GM18519 (cell line): ENCODE results near the gene ALDH1L1.
"Not testable (repeated sequence)": the region's sequence is repeated elsewhere in the genome, so short reads cannot be mapped to it uniquely, and the experiment has no call there.

Experiments used
- ATAC-seq: cut with Tn5 transposase; IDR thresholded peaks from one replicate; pipeline ENCODE4 v1.9.1; 2021; ENCODE audit warnings: mild to moderate bottlenecking, moderate library complexity; ENCODE audit not compliant: unreplicated experiment, low FRiP score

ALDH1L1 gene

DNA sequence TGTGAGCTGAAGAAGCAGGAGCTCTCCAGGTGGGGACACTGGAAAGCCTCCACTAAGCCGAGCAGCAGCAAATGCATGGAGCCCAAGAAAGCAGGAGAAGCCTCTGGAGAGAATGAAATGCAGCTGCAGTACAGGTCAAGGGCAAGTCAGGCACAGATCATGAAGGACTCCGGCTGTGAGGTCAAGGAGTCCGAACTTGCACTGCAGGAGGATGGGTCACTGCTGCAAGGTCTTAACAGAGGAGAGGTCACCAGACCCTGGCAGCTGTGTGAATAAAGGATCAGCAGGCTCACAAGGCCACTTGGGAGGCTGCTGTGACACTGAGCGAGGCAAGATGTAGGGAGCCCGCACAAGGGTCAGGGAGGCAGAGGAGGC is 71.7 kb downstream of the ALDH1L1 start:
- no peak for ATAC-seq

DNA sequence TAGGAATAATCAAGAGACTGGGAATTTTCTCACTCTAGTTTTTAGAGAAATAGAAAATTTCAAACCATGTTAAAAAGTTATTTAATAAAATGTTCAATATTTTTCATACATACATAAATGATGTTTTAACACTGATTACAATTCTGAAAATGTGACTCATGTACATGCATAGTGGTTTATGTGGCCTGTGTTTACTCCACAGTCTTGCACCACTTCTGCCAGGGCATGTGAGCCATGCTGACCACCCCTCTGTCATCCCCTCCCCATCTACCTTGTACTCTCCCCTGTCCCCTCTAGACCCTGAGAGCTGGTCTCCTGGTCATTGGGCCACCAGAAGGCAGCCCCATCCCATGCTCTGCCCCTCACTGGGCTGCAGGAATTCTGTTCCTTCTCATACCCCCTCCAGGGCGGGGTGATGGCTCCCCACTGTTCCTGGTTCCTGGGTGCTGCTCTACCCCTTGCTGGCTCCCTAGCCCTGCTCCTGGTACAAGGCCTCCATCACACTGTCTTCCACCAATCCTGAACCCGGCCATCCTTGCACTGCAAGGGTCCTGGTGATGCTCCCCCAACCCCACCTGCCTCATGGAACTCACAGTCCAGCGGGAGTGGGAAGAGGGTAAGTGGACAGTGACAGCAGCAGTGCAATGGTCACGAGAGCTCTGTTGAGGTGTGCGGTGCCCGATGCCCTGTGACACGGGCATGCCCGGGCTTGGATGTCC is 72.3 kb downstream of the ALDH1L1 start:
- no peak for ATAC-seq

DNA sequence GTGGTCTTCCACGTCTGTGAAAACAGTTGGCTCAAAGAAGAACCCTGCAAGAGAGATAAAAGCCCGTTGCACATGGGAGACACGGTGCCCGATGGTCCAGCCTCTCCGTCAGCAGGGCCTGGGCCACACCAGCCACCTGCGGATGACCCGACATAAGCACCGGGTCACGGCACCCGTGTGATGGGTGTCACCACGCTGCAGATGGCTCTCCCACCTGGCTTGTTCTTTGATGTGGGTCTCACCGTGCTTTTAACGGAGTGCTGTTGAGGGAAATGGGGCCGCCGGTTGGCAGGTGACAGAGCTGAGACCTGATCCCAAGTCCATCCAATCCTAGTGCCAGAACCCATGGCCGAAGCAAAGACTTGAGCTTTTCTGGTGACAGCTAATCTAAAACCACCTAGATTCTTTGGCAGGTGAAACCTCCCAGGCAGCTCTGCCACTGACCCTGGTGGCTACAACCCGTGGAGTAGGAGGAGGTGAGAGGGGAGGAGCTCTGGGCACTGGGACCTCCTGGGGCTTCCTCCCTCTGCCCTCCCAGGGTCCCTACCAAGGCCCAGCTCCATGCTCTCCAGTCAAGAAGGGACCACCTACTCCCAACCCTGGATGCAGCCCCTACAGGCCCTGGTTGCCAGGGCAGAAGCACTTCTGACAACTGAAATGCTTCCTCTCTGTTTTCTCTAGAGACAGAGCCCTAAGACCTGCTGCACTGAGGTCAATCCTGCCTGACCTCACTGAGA is 73.0 kb downstream of the ALDH1L1 start:
- ATAC-seq: no peak

DNA sequence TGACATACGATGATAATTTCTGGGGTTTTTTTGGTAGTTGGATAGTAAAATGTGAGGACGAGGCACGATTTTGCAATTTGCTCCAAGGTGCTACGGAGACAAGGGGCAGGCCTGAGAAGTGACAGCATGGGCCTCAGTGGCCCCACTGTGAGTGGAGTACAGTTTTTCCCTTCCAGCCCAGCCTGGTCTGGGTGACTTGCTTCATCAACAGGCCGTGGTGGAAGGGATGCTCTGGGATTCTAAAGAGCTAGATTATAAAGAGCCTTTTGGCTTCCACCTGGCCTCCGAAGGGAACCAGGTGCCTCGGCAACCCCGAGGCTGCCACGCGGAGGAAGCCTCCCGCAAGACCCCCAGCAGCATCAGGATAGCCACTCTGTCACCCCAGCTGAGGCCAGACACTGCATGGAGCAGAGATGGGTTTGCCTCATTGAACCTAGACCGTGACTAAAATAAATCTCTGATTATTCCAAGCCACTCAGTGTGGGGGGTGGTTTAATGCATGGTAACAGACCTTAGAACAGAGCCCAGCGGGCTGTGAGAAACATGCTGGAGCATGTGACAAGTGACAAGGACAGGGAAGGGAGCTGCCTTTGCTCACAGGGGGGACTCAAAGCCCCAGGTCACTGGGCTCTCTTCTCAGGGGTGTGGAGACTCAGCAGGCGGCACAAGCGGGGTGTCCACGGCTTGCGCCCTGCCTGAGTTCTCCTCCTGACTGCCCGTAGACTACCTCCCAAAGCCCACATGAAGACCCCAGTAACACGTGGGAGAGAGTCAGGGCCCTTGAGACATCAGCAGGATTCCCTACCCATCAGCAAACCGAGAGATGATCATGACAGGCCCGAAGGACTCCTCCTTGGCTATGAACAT is 73.8 kb downstream of the ALDH1L1 start:
- no peak for ATAC-seq

DNA sequence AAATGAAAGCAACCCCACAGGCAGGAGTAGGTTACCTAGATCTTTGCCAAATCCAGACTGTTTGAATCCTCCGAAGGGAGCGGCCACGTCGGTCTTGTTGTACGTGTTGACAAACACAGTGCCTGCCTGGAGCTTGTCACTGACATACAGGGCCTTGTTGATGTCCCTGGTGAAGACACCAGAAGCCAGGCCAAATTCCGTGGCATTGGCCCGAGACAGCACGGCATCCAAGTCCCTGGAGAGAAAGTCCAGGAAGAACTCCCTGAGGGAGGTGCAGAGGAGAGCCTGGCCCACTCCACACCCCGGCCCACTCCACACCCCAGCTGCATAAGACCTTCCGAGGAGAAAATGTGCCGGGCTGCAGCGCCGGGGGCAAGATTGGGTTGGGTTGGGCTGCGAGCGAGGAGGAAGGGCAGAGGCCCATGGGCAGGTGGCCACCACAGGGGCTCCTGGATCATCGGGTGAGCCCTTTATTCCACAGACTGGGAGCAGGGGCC is 74.6 kb downstream of the ALDH1L1 start:
- ATAC-seq: no peak

DNA sequence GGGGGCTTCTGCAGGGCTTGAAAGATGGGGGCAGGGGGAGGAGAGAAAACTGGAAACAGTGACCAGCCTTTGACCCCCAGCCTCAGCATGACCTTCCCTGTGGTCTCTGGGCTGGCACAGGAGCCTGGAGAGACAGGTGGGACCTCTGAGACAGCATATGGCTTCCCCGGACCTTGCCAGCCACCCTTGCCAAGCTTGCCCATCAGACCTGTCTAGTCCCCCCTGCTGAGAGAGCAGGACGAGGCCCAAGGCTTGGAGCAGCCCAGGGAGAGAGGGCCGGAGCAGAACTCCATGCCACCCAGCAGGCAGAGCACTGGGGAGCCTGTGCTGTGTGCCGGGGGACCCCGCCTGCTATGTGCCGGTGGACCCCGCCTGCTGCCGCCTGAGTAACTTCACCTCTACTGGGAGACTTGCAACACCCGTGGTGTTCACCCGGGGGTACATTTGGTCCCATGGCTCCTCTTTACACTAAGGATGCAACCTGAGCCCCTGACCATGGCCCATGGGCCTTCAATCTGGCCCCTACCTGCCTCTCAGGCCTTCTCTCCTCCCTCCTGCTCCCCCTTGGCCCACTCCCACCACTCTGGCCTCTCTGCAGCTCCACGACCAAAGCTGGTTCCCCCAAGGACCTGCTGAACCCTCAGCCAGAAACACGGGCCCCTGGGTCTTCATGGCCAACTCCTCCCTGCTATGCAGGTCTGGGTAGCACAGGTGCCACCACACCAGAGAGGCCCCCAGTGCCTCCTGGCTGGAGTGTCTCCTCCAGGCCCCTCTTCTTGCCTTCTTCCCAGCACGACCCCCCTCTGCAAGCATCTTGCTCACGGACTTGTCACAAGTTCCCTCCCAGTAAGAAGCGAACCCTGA is 75.4 kb downstream of the ALDH1L1 start:
- no peak for ATAC-seq

DNA sequence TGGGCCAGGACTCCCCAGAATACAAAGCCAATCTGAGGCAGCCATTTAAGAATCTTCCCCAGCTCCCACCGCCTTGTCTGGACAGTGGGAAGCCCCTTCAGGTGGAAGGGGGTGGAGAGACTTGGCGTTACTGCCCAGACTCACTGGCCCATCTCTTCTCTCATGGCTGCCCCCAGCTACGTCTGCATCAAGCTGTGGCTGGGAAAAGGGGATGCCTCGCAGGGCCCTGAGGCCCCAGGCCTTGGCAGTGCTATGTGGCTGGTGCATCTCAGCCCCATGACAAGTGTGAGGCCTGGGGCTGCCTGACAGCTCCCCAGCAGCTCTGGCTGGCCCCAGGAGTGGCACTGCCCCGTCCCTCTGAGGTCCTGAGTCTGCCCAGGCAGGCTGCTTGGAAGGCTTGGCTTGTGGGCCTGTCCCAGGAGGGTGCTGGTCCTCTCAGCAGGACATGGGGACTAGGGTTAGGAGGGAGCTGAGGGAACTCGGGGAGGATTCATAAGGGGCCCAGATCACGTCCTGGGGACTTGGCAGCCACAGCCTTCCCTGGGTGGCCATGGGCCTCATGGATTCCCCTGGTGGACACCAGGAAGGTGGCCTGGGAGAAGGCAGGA is 76.3 kb downstream of the ALDH1L1 start:
- no peak for ATAC-seq

DNA sequence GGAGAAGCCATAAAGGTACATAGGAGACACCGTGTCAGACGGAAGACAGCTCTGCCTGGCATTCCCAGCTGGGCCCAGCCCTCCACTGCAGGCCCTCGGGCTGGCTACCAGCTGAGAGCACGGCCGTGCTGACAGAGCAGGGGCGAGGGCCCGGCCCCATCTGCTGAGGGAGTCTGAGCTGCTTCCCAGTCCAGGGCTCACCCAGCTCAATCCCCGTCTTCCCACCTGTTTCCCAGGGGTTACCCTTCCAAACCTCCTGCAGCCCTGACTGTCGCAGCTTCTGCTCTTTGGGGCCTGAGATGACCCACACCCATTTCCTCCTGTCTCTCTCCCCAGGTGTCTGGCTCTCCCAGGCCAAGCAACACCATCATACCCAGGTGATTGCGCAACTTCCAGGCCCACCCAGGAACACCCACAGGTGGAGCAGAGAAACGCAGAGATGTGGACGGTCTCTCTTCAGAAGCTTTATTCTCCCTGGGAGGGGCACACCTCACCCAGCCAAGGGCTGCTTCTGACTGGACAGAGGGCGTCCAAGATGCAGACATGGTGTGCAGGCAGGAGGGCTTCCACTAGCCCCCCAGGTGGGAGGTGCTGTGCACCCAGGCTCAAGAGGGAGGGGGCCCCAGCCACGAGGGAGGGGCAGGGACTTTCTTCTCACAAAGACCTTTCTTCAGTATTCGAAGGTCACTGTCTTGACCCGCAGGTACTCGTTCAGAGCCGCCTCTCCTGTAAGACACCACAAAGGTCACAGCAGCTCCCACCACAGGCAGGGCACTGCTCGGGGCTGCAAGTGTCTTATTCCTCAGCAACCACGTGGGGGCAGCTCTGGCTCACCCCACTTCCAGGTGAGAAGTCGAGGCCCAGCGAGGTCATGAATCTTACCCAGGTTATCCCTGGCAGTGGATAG is 77.0 kb downstream of the ALDH1L1 start:
- ATAC-seq: no peak

DNA sequence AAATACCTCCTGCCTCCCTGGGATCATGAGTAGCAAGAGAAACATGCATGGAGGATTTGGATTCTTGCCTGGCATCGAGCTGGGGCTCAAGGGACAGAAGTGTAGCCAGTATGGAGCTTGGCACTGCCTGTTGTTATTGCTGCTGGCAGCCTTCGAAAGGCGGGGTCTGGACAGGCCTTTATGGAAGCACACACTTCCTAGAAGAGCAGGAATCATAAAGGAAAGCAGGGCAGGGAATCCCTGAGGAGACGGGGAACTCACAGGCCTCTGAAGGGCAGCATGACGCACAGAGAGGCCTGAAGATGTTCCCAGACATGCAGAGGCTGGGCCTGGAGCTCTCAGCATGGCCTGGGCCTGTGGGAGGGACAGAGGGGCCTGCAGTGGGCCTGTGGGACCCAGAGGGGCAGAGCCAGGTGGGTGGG is 77.8 kb downstream of the ALDH1L1 start:
- ATAC-seq: no peak

- ATAC-seq: no peak
Observed at GRCh38 chr3:126102011-126102410, 78.4 kb downstream of the ALDH1L1 start.

DNA sequence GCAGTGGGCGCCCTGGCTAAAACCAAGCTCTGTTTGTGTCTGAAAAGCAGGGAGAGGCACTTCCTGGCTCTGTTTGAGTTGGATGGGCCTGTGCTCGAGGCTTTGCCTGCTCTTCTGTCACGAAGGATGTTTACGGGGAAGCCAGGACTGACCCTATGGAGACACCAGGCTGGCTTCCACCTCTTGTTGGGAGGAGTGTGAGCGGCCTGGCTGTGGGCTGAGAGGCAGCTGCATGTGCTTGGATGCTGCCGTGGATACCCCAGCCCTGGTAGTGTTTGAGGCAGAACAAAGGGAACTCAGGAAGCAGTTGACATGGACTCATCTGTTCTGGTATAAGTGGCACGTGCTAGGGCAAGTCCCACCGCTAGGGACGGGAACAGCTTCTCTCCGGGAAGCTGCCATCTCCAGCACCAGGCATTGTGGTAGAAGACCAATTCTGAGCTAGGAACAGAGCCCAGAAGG is 78.8 kb downstream of the ALDH1L1 start:
- no peak for ATAC-seq

GRCh38 chr3:126100634-126101301 is 79.6 kb downstream of the ALDH1L1 start:
- no peak for ATAC-seq

GRCh38 chr3:126100269-126100633 is 80.1 kb downstream of the ALDH1L1 start:
- ATAC-seq: no peak

DNA sequence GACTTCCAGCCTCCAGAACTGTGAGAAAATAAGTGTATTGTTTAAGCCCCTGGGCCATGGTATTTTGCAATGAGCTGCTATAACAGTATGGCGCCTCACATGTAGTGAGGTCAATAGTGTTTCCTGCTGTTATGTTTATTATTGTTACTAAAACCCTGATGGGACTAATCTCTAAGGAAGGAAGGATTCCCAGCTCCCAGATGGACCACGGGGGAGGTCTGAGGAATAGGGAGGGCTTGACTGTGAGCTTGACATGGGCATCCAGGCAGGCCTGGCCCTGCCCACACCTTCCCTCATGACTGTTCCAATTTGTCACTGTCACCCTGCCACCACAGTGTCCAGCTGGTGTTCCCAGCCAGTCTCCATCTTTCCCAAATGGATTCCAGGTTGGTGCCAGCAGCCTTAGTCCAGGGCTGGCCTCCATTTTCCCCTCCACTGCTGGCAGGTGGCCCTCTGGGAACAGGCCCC is 82.0 kb downstream of the ALDH1L1 start:
- ATAC-seq: no peak

DNA sequence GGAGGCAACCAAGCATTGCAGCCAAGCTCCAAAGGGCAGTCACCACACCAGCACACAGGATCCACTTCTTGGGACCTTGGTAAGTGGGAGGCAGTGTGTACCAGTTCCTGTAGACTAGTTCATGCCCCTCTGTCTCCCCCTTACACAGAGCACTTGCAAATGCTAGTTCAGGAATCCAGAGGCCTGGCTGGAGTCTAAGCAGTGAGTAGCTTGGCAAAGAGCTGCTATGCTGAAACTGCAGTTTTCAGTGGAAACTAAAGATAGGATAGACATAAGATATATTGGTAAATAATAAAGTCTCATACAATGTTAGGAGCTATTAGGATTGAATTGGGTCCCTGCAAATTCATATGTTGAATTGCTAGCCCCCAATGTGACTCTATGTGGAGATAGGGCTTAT is 82.6 kb downstream of the ALDH1L1 start:
- no peak for ATAC-seq

- ATAC-seq: not testable (repeated sequence)
Observed at GRCh38 chr3:126096274-126096673, 84.1 kb downstream of the ALDH1L1 start.

- not testable (repeated sequence) for ATAC-seq
Observed at GRCh38 chr3:126092128-126092527, 88.3 kb downstream of the ALDH1L1 start.
